ENCODE results near the gene TP53I13. TPM values are rescaled to one million over a fixed set of nuclear protein-coding genes. Genes with fewer than 3 reads are reported as not detected.

The TP53I13 gene
- total and polyA plus RNA-seq, 2 of the 4 experiments (the other 2 are of a cell fraction) = 22.0 to 48.3 TPM

DNA sequence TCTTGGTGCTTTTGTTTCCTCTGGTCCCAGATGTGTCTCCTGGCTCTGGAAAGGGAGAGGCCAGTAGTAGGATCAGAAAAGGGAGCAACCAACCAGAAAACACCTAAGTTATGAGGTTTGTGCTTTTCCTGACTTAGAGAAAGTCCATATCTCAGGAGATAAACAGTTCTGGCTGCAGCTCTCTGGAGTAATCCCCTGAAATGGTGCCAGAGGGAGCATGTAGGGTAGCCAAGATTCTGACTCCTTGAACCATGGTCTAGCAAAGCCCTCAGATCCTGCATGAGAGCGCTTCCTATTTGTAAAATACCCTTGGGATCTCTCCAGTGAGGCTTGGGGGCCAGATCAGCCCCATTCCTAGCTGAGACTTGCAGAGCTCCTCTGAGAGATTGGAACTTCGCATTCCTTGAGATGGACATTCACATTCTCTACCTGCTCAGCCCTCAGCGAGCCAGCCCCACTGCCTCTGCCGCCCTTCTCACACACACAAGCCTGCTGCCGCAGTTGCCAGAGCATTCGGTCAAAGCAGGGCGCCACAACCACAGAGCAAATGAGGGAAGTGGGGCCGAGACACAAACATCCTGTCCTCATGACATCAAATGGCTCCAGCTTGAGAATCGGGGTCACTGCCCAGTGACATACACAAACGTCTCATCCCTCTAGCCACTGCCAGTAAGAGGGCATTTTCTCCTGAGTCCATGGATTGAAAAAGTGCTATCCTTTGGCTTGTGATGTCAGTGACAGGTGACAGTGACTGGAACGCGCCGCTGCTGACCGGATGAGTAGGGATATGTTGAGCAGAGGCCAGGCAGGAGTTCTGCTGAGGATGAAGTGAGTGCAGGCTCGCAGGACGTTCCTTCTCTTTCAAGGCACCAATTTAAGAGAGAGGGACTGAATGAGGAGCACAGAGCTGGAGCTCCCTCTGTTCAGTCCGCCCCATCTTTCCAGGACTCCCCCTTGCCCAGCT, 6.7 kb upstream of the TP53I13 start (continued):
- no peak for TF ChIP-seq MXI1 (IDR thresholded peaks at IDR 0.05; ENCODE audit: borderline replicate concordance, low read depth, low read length)
- TF ChIP-seq RAD21 (IDR thresholded peaks at IDR 0.05; ENCODE audit: low read length) = no peak
- no peak for TF ChIP-seq POLR2A (IDR thresholded peaks at IDR 0.05; ENCODE audit: low read depth, low read length)

DNA sequence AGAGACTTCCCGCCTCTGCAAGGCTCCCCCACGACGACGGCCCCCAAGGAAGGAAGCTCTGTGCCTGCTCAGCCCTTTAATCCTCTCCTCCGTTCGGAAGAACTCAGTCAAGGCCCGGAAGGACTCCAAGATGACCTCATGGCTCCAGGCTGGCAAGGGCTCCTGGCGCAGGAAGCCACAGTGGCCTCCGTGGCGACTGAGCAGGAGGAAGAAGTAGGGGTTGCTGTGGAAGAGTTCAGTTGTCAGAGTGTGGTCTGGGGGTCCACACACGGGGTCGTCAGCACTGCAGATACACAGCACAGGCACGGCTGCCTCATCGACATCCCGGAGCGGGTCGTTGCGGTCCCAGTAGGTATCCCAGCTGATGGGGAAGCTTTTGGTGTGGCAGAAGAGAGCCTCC, 5.9 kb upstream of the TP53I13 start:
- no peak for ATAC-seq (ENCODE audit: low read depth)
- no peak overlapping the region for H3K18ac ChIP-seq (ENCODE audit: low read depth, low read length)
- peaks cover 2 to 12% of the 10 kb centered on the region in 2 experiments; a peak in 2 of 4 replicates for H3K79me1 ChIP-seq (ENCODE audit: low read depth in 1 of 2, low read length in 2 of 2)
- no peaks in the 10 kb centered on the region for H3K9me3 ChIP-seq (ENCODE audit: control insufficient read depth, insufficient read depth, low read length)
- ChIA-PET CTCF (no interaction called here), POLR2A (ENCODE audit: unreplicated experiment) (no interaction called here)
- H3K27ac ChIP-seq (ENCODE audit: insufficient read depth, low read length) = no peak overlapping the region
- H4K91ac ChIP-seq (ENCODE audit: insufficient read depth, low read depth, low read length) = no peak overlapping the region
- H3K14ac ChIP-seq (replicated peaks; ENCODE audit: low read depth, low read length) = no peak overlapping the region
- no peak overlapping the region for H3K4me3 ChIP-seq (ENCODE audit: insufficient read depth, low read depth, low read length)
- H3K56ac ChIP-seq (ENCODE audit: extremely low read depth, insufficient read depth, low read length) = no peak overlapping the region
- no peak overlapping the region for H2BK5ac ChIP-seq (ENCODE audit: low read depth, low read length, poor library complexity, severe bottlenecking)
- H3K4ac ChIP-seq (ENCODE audit: low read depth, low read length) = no peak overlapping the region
- BruUV-seq (replicated peaks) = no TSS peak
- H2AFZ ChIP-seq (replicated peaks; ENCODE audit: low read length, poor library complexity) = no peak overlapping the region
- H4K20me1 ChIP-seq (ENCODE audit: insufficient read depth, low read length) = no peaks in the 10 kb centered on the region
- no peak overlapping the region for H3K23ac ChIP-seq (ENCODE audit: low read depth, low read length)
- no peak overlapping the region for H4K5ac ChIP-seq (ENCODE audit: low read depth, low read length)
- H2BK120ac ChIP-seq (ENCODE audit: low read depth, low read length) = no peak overlapping the region
- peaks cover 7% of the 10 kb centered on the region; the same call in 1 of the 2 replicates for H3K36me3 ChIP-seq (ENCODE audit: control insufficient read depth, insufficient read depth, low read length)
- dilution Hi-C loops (cut with HindIII; ENCODE audit: low sequenced_read_pairs, unreplicated experiment) (no loop called here), intact Hi-C loops (cut with micrococcal nuclease) (loop anchor here (10.0 kb wide), 1 partner anchor 418 kb away; no protein-coding TSS in a partner anchor), in situ Hi-C loops (cut with MboI; ENCODE audit: low sequenced_read_pairs) (no loop called here)
- no peak overlapping the region for H3K4me2 ChIP-seq (ENCODE audit: low read depth, low read length)
- H2BK15ac ChIP-seq (ENCODE audit: low read depth, low read length) = no peak overlapping the region
- no peak overlapping the region for H4K8ac ChIP-seq (ENCODE audit: low read depth in 2 of 2, low read length in 2 of 2)
- H2AK5ac ChIP-seq (ENCODE audit: low read depth, low read length) = no peak overlapping the region
- DNase-seq = no peak
- no peaks in the 10 kb centered on the region for H3K27me3 ChIP-seq (ENCODE audit: control insufficient read depth, insufficient read depth, low read length)
- 98% methylated on average over 8 of the region's 18 CpGs; no CpG with 5 or more reads in 1 of the 2 experiments for whole genome bisulfite sequencing, 2 experiments (ENCODE audit: extremely low coverage in 2 of 2, insufficient read length in 1 of 2)
- H3K4me1 ChIP-seq (ENCODE audit: control insufficient read depth, insufficient read depth, low read length) = no peaks in the 10 kb centered on the region; the same call in 1 of the 2 replicates
- no peak overlapping the region for H3K9ac ChIP-seq (ENCODE audit: low read depth, low read length)
- H2BK20ac ChIP-seq (ENCODE audit: low read depth, low read length) = no peak overlapping the region
- peaks cover 2% of the 10 kb centered on the region; the same call in 1 of the 2 replicates for H3K9me1 ChIP-seq (ENCODE audit: insufficient read depth, low read length)
- no peak overlapping the region for H2AK9ac ChIP-seq (replicated peaks; ENCODE audit: low read depth, low read length, poor library complexity)
- no peak for TF ChIP-seq SMC3 (IDR thresholded peaks at IDR 0.05; ENCODE audit: low read depth, low read length)
- no peak for TF ChIP-seq CHD1 (IDR thresholded peaks at IDR 0.05; ENCODE audit: low read depth, low read length)
- TF ChIP-seq, protein P1, sequence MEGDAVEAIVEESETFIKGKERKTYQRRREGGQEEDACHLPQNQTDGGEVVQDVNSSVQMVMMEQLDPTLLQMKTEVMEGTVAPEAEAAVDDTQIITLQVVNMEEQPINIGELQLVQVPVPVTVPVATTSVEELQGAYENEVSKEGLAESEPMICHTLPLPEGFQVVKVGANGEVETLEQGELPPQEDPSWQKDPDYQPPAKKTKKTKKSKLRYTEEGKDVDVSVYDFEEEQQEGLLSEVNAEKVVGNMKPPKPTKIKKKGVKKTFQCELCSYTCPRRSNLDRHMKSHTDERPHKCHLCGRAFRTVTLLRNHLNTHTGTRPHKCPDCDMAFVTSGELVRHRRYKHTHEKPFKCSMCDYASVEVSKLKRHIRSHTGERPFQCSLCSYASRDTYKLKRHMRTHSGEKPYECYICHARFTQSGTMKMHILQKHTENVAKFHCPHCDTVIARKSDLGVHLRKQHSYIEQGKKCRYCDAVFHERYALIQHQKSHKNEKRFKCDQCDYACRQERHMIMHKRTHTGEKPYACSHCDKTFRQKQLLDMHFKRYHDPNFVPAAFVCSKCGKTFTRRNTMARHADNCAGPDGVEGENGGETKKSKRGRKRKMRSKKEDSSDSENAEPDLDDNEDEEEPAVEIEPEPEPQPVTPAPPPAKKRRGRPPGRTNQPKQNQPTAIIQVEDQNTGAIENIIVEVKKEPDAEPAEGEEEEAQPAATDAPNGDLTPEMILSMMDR (conservative IDR thresholded peaks at IDR 0.05; ENCODE audit: low read depth, low read length) = no peak
- TF ChIP-seq, protein P2, sequence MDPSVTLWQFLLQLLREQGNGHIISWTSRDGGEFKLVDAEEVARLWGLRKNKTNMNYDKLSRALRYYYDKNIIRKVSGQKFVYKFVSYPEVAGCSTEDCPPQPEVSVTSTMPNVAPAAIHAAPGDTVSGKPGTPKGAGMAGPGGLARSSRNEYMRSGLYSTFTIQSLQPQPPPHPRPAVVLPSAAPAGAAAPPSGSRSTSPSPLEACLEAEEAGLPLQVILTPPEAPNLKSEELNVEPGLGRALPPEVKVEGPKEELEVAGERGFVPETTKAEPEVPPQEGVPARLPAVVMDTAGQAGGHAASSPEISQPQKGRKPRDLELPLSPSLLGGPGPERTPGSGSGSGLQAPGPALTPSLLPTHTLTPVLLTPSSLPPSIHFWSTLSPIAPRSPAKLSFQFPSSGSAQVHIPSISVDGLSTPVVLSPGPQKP (IDR thresholded peaks at IDR 0.05; ENCODE audit: borderline replicate concordance, low read depth, low read length) = no peak
- TF ChIP-seq MXI1 (IDR thresholded peaks at IDR 0.05; ENCODE audit: borderline replicate concordance, low read depth, low read length) = no peak
- TF ChIP-seq, protein P3, sequence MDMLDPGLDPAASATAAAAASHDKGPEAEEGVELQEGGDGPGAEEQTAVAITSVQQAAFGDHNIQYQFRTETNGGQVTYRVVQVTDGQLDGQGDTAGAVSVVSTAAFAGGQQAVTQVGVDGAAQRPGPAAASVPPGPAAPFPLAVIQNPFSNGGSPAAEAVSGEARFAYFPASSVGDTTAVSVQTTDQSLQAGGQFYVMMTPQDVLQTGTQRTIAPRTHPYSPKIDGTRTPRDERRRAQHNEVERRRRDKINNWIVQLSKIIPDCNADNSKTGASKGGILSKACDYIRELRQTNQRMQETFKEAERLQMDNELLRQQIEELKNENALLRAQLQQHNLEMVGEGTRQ (IDR thresholded peaks at IDR 0.05; ENCODE audit: low read depth, low read length) = no peak
- no peak for TF ChIP-seq FOS (IDR thresholded peaks at IDR 0.05; ENCODE audit: low read depth, low read length)
- no peak for TF ChIP-seq MAZ (IDR thresholded peaks at IDR 0.05; ENCODE audit: borderline replicate concordance, low read depth, low read length)
- TF ChIP-seq RFX5 (IDR thresholded peaks at IDR 0.05; ENCODE audit: low read depth, low read length) = no peak
- no peak for TF ChIP-seq BHLHE40 (IDR thresholded peaks at IDR 0.05; ENCODE audit: low read depth, low read length)

Measured in IMR-90 (cell line).